Neural crest cell (in vitro differentiated cells): ENCODE results near the gene PCDHGB2. TPM values are rescaled to one million over a fixed set of nuclear protein-coding genes. Genes with fewer than 3 reads are reported as not detected.

Experiments used
- DNase-seq: peaks from one replicate; pipeline ENCODE4 v3.0.0; 2021; ENCODE audit warnings: low read depth, mixed read lengths, low spot score
- H3K27ac Mint-ChIP-seq: one replicate; pipeline ENCODE4 v1.8.0; 2021; ENCODE audit warnings: mild to moderate bottlenecking, mixed read lengths; ENCODE audit not compliant: unreplicated experiment
- H3K27me3 Mint-ChIP-seq: 2 replicates; pipeline ENCODE4 v1.8.0; 2021; ENCODE audit warnings: low read depth, mild to moderate bottlenecking, mixed read lengths
- H3K36me3 Mint-ChIP-seq: 2 replicates; pipeline ENCODE4 v1.8.0; 2021; ENCODE audit warnings: low read depth, mild to moderate bottlenecking, mixed read lengths
- H3K4me1 Mint-ChIP-seq: 2 replicates; pipeline ENCODE4 v1.8.0; 2021; ENCODE audit warnings: mixed read lengths
- H3K4me3 Mint-ChIP-seq: one replicate; pipeline ENCODE4 v1.8.0; 2021; ENCODE audit warnings: mild to moderate bottlenecking, mixed read lengths
- H3K9me3 Mint-ChIP-seq: 2 replicates; pipeline ENCODE4 v1.8.0; 2021; ENCODE audit warnings: mixed read lengths
- total RNA-seq: library from RNA; stranded (reverse); gene quantifications from 2 replicates; pipeline ENCODE4 v1.2.1, GENCODE V29; 2021
- TF ChIP-seq, protein P1 (sequence below): fragments of 200-600 bp; sonication (generic); conservative IDR thresholded peaks from 2 replicates; pipeline ENCODE4 v1.5.0; 2021; ENCODE audit warnings: antibody characterized with exemption, mild to moderate bottlenecking

Gene PCDHGB2
- total RNA-seq, 1 donor from 2014 or later: 1.3 TPM

GRCh38 chr5:141407790-141408505 lies 48.2 kb downstream of the PCDHGB2 start, which contains the start of gene PCDHGB6:
PCDHGB6 (plus strand) TSS chr5:141408021; CDS start chr5:141408203, 182 bp downstream.
- Mint-ChIP-seq H3K27ac (peak within 1 kb of the TSS; percentile 97), H3K4me3 (peak within 1 kb of the TSS; percentile 91), H3K27me3 (peaks cover 16% of the 10 kb centered on the region), H3K4me1 (peaks cover 30% of the 10 kb centered on the region), H3K9me3 (peaks cover 34% of the 10 kb centered on the region), H3K36me3 (peaks cover 49% of the 10 kb centered on the region)
- peak; percentile 81 for DNase-seq
- TF ChIP-seq, protein P1, sequence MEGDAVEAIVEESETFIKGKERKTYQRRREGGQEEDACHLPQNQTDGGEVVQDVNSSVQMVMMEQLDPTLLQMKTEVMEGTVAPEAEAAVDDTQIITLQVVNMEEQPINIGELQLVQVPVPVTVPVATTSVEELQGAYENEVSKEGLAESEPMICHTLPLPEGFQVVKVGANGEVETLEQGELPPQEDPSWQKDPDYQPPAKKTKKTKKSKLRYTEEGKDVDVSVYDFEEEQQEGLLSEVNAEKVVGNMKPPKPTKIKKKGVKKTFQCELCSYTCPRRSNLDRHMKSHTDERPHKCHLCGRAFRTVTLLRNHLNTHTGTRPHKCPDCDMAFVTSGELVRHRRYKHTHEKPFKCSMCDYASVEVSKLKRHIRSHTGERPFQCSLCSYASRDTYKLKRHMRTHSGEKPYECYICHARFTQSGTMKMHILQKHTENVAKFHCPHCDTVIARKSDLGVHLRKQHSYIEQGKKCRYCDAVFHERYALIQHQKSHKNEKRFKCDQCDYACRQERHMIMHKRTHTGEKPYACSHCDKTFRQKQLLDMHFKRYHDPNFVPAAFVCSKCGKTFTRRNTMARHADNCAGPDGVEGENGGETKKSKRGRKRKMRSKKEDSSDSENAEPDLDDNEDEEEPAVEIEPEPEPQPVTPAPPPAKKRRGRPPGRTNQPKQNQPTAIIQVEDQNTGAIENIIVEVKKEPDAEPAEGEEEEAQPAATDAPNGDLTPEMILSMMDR: peak; percentile 82

DNA sequence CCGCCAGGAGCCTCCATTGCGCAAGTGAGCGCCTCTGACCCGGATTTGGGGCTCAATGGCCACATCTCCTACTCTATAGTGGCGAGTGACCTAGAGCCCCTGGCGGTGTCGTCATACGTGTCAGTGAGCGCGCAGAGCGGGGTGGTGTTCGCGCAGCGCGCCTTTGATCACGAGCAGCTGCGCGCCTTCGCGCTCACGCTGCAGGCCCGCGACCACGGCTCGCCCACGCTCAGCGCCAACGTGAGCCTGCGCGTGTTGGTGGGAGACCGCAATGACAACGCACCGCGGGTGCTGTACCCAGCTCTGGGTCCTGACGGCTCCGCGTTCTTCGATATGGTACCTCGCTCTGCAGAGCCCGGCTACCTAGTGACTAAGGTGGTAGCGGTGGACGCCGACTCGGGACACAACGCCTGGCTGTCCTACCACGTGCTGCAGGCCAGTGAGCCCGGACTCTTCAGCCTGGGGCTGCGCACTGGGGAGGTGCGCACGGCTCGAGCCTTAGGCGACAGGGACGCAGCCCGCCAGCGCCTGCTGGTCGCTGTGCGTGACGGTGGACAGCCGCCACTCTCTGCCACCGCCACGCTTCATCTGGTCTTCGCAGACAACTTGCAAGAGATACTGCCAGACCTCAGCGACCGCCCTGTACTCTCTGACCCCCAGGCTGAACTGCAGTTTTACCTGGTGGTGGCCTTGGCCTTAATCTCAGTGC lies 50.0 kb downstream of the PCDHGB2 start:
- Mint-ChIP-seq H3K27me3 (peaks cover 22% of the 10 kb centered on the region), H3K9me3 (peaks cover 33% of the 10 kb centered on the region), H3K27ac (no peak overlapping the region), H3K4me3 (peak overlapping the region; percentile 81), H3K36me3 (peaks cover 62% of the 10 kb centered on the region), H3K4me1 (peaks cover 44% of the 10 kb centered on the region)
- no peak for DNase-seq
- TF ChIP-seq, protein P1: no peak

- peaks cover 44% of the 10 kb centered on the region for H3K4me1 Mint-ChIP-seq
- peak overlapping the region; percentile 31 for H3K4me3 Mint-ChIP-seq
- DNase-seq: no peak
- peaks cover 69% of the 10 kb centered on the region for H3K36me3 Mint-ChIP-seq
- peaks cover 22% of the 10 kb centered on the region for H3K27me3 Mint-ChIP-seq
- H3K27ac Mint-ChIP-seq: no peak overlapping the region
- peaks cover 32% of the 10 kb centered on the region for H3K9me3 Mint-ChIP-seq
- TF ChIP-seq, protein P1: no peak
Observed at GRCh38 chr5:141411575-141411974, 51.8 kb downstream of the PCDHGB2 start.

Other genes starting within 250 kb of the PCDHGB2 start
- gene PCDHB4, start 238.2 kb upstream of the PCDHGB2 start, total RNA-seq: 2.6 and 2.7 TPM in 2 replicates
- gene PCDHB5, start 224.8 kb upstream of the PCDHGB2 start, total RNA-seq: 3.0 and 3.3 TPM in 2 replicates
- gene PCDHB6, start 209.9 kb upstream of the PCDHGB2 start, total RNA-seq: 0.64 and 0.70 TPM in 2 replicates
- 0.39 and 0.58 TPM in 2 replicates for gene PCDHB7, start 187.3 kb upstream of the PCDHGB2 start, total RNA-seq
- 1.3 and 1.8 TPM in 2 replicates for gene PCDHB8, start 182.2 kb upstream of the PCDHGB2 start, total RNA-seq
- gene PCDHB16, start 177.6 kb upstream of the PCDHGB2 start, total RNA-seq: 11.4 and 12.6 TPM in 2 replicates
- gene PCDHB9, start 172.8 kb upstream of the PCDHGB2 start, total RNA-seq: 5.5 and 7.0 TPM in 2 replicates
- 5.2 and 5.5 TPM in 2 replicates for gene PCDHB10, start 167.6 kb upstream of the PCDHGB2 start, total RNA-seq
- 2.7 and 3.6 TPM in 2 replicates for gene PCDHB11, start 160.4 kb upstream of the PCDHGB2 start, total RNA-seq
- 3.1 TPM in 2 replicates for gene PCDHB12, start 151.3 kb upstream of the PCDHGB2 start, total RNA-seq
- gene PCDHB13, start 146.1 kb upstream of the PCDHGB2 start, total RNA-seq: 3.6 TPM in 2 replicates
- 5.5 TPM in 2 replicates for gene PCDHB14, start 136.7 kb upstream of the PCDHGB2 start, total RNA-seq
- 5.5 and 5.6 TPM in 2 replicates for gene PCDHB15, start 114.6 kb upstream of the PCDHGB2 start, total RNA-seq
- 0.72 and 1.1 TPM in 2 replicates for gene SLC25A2, start 55.9 kb upstream of the PCDHGB2 start, total RNA-seq
- 100.0 and 100 TPM in 2 replicates for gene TAF7, start 39.2 kb upstream of the PCDHGB2 start, total RNA-seq
- gene PCDHGA1, start 29.5 kb upstream of the PCDHGB2 start, total RNA-seq: 0.54 and 0.93 TPM in 2 replicates
- gene PCDHGA2, start 21.2 kb upstream of the PCDHGB2 start, total RNA-seq: 0.32 and 0.54 TPM in 2 replicates
- gene PCDHGA3, start 16.2 kb upstream of the PCDHGB2 start, total RNA-seq: 0.16 and 0.33 TPM in 2 replicates
- 2.8 and 3.0 TPM in 2 replicates for gene PCDHGB1, start 9.9 kb upstream of the PCDHGB2 start, total RNA-seq
- 0.56 and 0.93 TPM in 2 replicates for gene PCDHGA4, start 5.0 kb upstream of the PCDHGB2 start, total RNA-seq
- 0.32 and 0.51 TPM in 2 replicates for gene PCDHGA5, start 4.2 kb downstream of the PCDHGB2 start, total RNA-seq
- gene PCDHGB3, start 10.2 kb downstream of the PCDHGB2 start, total RNA-seq: 0.51 and 0.71 TPM in 2 replicates
- gene PCDHGA6, start 13.9 kb downstream of the PCDHGB2 start, total RNA-seq: 0.49 and 0.52 TPM in 2 replicates
- gene PCDHGA7, start 22.7 kb downstream of the PCDHGB2 start, total RNA-seq: 0.32 and 0.37 TPM in 2 replicates
- 4.2 and 5.3 TPM in 2 replicates for gene PCDHGB4, start 27.7 kb downstream of the PCDHGB2 start, total RNA-seq
- gene PCDHGA8, start 32.6 kb downstream of the PCDHGB2 start, total RNA-seq: 0.33 and 0.43 TPM in 2 replicates
- gene PCDHGB5, start 38.0 kb downstream of the PCDHGB2 start, total RNA-seq: 0.91 and 1.5 TPM in 2 replicates
- gene PCDHGA9, start 42.8 kb downstream of the PCDHGB2 start, total RNA-seq: 0.72 and 0.86 TPM in 2 replicates
- 53.6 and 53.7 TPM in 2 replicates for gene PCDHGB6, start 48.0 kb downstream of the PCDHGB2 start, total RNA-seq
- gene PCDHGA10, start 53.0 kb downstream of the PCDHGB2 start, total RNA-seq: 18.4 and 18.5 TPM in 2 replicates
- 6.5 and 7.0 TPM in 2 replicates for gene PCDHGB7, start 57.7 kb downstream of the PCDHGB2 start, total RNA-seq
- gene PCDHGA11, start 61.1 kb downstream of the PCDHGB2 start, total RNA-seq: 1.8 and 2.4 TPM in 2 replicates
- 1.5 and 1.8 TPM in 2 replicates for gene PCDHGA12, start 70.5 kb downstream of the PCDHGB2 start, total RNA-seq
- gene PCDHGC3, start 116.0 kb downstream of the PCDHGB2 start, total RNA-seq: 98.2 and 107 TPM in 2 replicates
- 14.8 and 15.9 TPM in 2 replicates for gene PCDHGC4, start 125.0 kb downstream of the PCDHGB2 start, total RNA-seq
- 2.2 and 3.0 TPM in 2 replicates for gene PCDHGC5, start 129.1 kb downstream of the PCDHGB2 start, total RNA-seq